AG04450 (cell line): Measurements from ENCODE around the gene PDE11A. TPM values are rescaled to one million over a fixed set of nuclear protein-coding genes. Genes with fewer than 3 reads are reported as not detected.

Experiments used
- CTCF ChIA-PET: fragments of 300-600, 350-600 bp; formaldehyde crosslinking; extraction: SDS; loops from one replicate; lab custom pipeline; 2022; ENCODE audit warnings: antibody characterized with exemption, inconsistent platforms; lab: Charles Lee
- POLR2A ChIA-PET: fragments of 350-600 bp; formaldehyde crosslinking; extraction: SDS; loops from one replicate; lab custom pipeline; 2021; ENCODE audit warnings: antibody characterized with exemption, inconsistent platforms; lab: Yijun Ruan, JAX
- DNase-seq: peaks from one replicate; pipeline ENCODE4 v3.0.0-alpha.2; 2011; ENCODE audit warnings: low read depth, low spot score
- H3K27ac ChIP-seq: one replicate; pipeline ENCODE4 v1.5.1; 2012; ENCODE audit warnings: low read depth, low read length, control low read depth
- H3K27me3 ChIP-seq: one replicate; pipeline ENCODE4 v1.6.0; 2012; ENCODE audit warnings: low read length; ENCODE audit not compliant: control insufficient read depth, insufficient read depth
- H3K4me3 ChIP-seq: 2 replicates; pipeline ENCODE4 v1.5.1; 2011; ENCODE audit warnings: mild to moderate bottlenecking, low read depth, low read length, control low read depth
- H3K9me3 ChIP-seq: 2 replicates; pipeline ENCODE4 v1.5.1; 2012; ENCODE audit warnings: low read length; ENCODE audit not compliant: control insufficient read depth, insufficient read depth
- polyA plus RNA-seq: library from polyadenylated mRNA; depleted of rRNA; stranded (reverse); fragments of >200 nt; gene quantifications from 2 replicates; pipeline ENCODE4 v1.2.3, GENCODE V29; 2011
- TF ChIP-seq, protein P1 (sequence below): IDR thresholded peaks from 2 replicates; pipeline ENCODE4 v1.5.1; 2011; ENCODE audit warnings: low read depth, low read length, control low read depth, inconsistent platforms

The PDE11A gene
- polyA plus RNA-seq, 1 experiment = 0.24 TPM

DNA sequence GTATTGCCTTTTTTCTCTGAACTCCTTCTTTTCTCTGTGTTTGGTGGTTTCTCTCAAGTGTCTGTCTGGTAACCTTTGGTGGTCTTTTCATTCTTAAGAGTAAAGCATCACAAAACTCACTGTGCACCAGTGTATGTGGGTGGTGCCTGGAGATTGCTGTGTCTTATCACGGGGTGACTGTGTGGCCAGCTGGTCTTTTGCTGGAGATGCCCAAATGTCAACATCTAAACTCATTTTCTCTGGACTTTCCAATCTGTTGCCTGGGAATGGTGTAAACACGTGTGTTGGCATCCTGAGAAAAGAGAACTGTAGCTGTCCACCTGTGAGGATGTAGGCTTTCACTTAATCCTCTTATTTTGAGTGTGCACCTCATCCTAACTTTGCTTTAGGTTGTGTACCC is 356.8 kb downstream of the PDE11A start:
- POLR2A ChIA-PET = no interaction called here
- Histone ChIP-seq H3K4me3 (no peak overlapping the region), H3K27me3 (no peaks in the 10 kb centered on the region), H3K27ac (no peak overlapping the region), H3K9me3 (no peaks in the 10 kb centered on the region)
- DNase-seq = no peak
- TF ChIP-seq, protein P1, sequence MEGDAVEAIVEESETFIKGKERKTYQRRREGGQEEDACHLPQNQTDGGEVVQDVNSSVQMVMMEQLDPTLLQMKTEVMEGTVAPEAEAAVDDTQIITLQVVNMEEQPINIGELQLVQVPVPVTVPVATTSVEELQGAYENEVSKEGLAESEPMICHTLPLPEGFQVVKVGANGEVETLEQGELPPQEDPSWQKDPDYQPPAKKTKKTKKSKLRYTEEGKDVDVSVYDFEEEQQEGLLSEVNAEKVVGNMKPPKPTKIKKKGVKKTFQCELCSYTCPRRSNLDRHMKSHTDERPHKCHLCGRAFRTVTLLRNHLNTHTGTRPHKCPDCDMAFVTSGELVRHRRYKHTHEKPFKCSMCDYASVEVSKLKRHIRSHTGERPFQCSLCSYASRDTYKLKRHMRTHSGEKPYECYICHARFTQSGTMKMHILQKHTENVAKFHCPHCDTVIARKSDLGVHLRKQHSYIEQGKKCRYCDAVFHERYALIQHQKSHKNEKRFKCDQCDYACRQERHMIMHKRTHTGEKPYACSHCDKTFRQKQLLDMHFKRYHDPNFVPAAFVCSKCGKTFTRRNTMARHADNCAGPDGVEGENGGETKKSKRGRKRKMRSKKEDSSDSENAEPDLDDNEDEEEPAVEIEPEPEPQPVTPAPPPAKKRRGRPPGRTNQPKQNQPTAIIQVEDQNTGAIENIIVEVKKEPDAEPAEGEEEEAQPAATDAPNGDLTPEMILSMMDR = no peak
- CTCF ChIA-PET = no interaction called here

DNA sequence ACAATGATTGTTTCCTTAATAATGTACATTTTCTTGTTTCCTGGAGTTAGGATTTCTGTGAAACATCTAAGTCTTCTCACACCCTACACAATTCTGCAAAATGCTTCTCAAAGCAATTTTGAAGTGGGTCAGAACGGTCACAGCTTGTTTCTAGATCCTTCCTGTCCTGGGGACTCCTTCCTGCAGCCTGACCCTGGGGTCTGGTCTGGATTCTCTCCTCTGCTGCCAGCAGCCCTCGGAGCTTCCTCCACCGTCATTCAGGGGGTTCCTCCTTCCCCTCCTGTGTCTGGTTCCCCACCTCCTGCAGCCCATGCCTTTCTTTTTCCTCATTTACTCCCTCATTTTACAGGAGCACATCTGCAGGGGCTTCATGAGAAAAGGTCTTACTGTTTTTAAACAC is 357.9 kb downstream of the PDE11A start:
- no peak for DNase-seq
- H3K27ac ChIP-seq = no peak overlapping the region
- H3K9me3 ChIP-seq = no peaks in the 10 kb centered on the region
- no peak overlapping the region for H3K4me3 ChIP-seq
- ChIA-PET POLR2A (no interaction called here), CTCF (interaction anchor here (1.3 kb wide), 1 partner anchor 10 kb away, joined by 4 read pairs; no protein-coding TSS in a partner anchor)
- H3K27me3 ChIP-seq = peaks cover 2% of the 10 kb centered on the region
- TF ChIP-seq, protein P1 = no peak

DNA sequence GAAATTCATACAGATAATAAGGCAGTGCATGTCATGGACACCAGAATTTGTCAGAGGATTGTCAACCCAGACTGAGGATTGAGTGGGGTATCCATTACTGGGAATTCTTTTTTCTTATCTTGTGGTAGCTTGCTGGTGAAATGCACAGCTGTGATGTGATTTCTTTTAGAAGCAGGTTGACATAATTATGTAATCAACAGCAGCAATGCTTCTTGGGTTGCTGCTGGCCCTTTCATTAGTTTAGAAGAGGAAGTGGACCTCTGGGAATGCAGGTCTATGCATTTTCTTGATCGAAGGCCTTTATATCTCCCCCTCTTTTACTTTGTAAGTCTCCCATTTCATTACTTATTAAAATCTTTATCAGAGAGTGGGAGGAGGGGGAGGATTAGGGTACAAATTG is 360.1 kb downstream of the PDE11A start:
- Histone ChIP-seq H3K27me3 (peaks cover 2% of the 10 kb centered on the region), H3K9me3 (no peaks in the 10 kb centered on the region), H3K4me3 (no peak overlapping the region), H3K27ac (no peak overlapping the region)
- ChIA-PET POLR2A (no interaction called here), CTCF (no interaction called here)
- TF ChIP-seq, protein P1 = no peak
- DNase-seq = no peak

DNA sequence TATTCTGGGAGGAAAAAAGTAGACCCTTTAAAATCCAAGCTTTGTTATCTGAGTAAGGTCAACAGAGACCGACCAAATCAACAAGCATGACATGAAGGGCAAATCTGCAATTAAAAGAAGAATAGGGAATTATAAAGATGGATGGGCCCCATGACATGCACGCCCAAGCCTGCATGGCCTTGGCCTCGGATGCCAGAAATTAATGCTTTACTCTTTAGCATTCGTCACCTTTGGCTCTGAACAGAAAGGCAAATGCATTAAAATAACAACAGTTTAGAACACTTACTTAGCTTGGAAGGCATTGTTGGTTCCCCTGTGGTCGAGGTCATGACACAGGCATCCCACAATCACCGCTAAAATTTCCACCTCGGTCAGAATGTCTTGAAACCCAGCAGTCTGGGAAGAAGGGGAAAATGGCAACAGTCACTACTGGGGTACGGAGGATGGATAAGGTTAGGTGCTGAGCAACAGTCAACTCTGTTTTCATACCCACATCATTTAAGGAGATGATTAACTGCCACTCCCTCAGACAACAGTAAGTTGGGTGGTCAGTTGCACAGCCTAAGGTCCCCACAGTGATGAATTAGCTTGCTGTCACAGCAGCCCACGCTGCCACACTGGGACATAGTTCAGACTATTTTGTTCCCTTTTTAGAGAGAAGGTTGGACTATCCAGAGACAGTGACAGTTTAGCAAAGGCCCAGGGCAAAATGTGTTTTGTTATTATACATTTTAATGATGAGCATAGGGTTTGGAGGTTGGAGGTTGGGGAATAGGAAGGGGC is 360.9 kb downstream of the PDE11A start:
- peaks cover 2% of the 10 kb centered on the region for H3K27me3 ChIP-seq
- CTCF ChIA-PET = no interaction called here

DNA sequence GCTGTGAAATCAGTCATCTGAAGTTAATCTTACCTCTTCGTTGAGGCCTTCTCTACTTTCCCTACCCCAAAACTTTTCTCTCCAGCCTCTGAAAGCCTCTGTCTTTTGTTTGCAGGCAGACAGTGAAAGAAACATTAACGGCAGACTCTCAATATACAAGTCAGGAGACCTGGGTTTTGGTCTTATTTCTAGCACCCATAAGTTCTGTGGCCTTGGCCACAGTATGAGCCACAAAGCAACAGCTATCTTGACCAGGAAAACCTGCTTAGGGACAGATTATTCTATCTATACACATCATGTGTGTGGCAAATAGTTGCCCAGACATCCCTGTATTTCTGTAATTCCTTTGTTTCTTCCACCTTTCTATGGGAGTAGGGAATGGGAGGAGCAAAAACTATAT is 361.7 kb downstream of the PDE11A start:
- H3K9me3 ChIP-seq = no peaks in the 10 kb centered on the region
- peaks cover 2% of the 10 kb centered on the region for H3K27me3 ChIP-seq
- TF ChIP-seq, protein P1 = no peak
- H3K4me3 ChIP-seq = no peak overlapping the region
- POLR2A ChIA-PET = no interaction called here
- CTCF ChIA-PET = no interaction called here
- H3K27ac ChIP-seq = no peak overlapping the region
- no peak for DNase-seq

More for the DNA sequence above, 360.9 kb downstream of the PDE11A start:
- POLR2A ChIA-PET = no interaction called here
- Histone ChIP-seq H3K27ac (no peak overlapping the region), H3K4me3 (no peak overlapping the region), H3K9me3 (no peaks in the 10 kb centered on the region)
- DNase-seq = no peak
- TF ChIP-seq, protein P1 = no peak
